HUDEP-2 (cell line): ENCODE measurements around the gene CEP112.

ENCODE experiments used
- DNase-seq, 76 experiments: peaks; one replicate each; lab custom pipeline; 2025; ENCODE audit not compliant: unreplicated experiment in 76 of 76; lab: John Stamatoyannopoulos, UW

Gene CEP112

GRCh38 chr17:65667656-65668055 lies 524.3 kb downstream of the CEP112 start:
- no peak for DNase-seq

GRCh38 chr17:65666876-65667321 lies 525.0 kb downstream of the CEP112 start:
- no peak for DNase-seq

- no peak for DNase-seq
Observed at GRCh38 chr17:65665966-65666365, 526.0 kb downstream of the CEP112 start.

- DNase-seq = no peak
Observed at GRCh38 chr17:65664696-65665095, 527.2 kb downstream of the CEP112 start.

- no peak for DNase-seq
Observed at GRCh38 chr17:65664266-65664665, 527.7 kb downstream of the CEP112 start.

- no peak for DNase-seq
Observed at GRCh38 chr17:65662196-65662595, 529.7 kb downstream of the CEP112 start.

- no peak for DNase-seq
Observed at GRCh38 chr17:65660947-65661346, 531.0 kb downstream of the CEP112 start.

- no peak for DNase-seq
Observed at GRCh38 chr17:65660078-65660477, 531.9 kb downstream of the CEP112 start.

GRCh38 chr17:65659512-65659911 lies 532.4 kb downstream of the CEP112 start:
- no peak for DNase-seq

GRCh38 chr17:65657251-65657828 lies 534.6 kb downstream of the CEP112 start:
- DNase-seq = no peak

- DNase-seq = no peak
Observed at GRCh38 chr17:65656390-65657250, 535.3 kb downstream of the CEP112 start.

- no peak for DNase-seq
Observed at GRCh38 chr17:65655706-65656105, 536.2 kb downstream of the CEP112 start.

GRCh38 chr17:65644545-65644944 lies 547.4 kb downstream of the CEP112 start:
- DNase-seq = no peak

GRCh38 chr17:65638221-65638975 lies 553.5 kb downstream of the CEP112 start:
- DNase-seq = no peak

- DNase-seq = no peak
Observed at GRCh38 chr17:65637786-65638185, 554.1 kb downstream of the CEP112 start.

GRCh38 chr17:65634533-65634932 lies 557.4 kb downstream of the CEP112 start:
- DNase-seq = no peak

- DNase-seq = no peak
Observed at GRCh38 chr17:65633988-65634387, 557.9 kb downstream of the CEP112 start.

- DNase-seq = no peak
Observed at GRCh38 chr17:65633146-65633881, 558.6 kb downstream of the CEP112 start.

GRCh38 chr17:65630502-65630901 lies 561.4 kb downstream of the CEP112 start:
- DNase-seq = no peak

- no peak for DNase-seq
Observed at GRCh38 chr17:65629234-65629690, 562.7 kb downstream of the CEP112 start.

- DNase-seq = no peak
Observed at GRCh38 chr17:65628644-65629036, 563.3 kb downstream of the CEP112 start.
